ENCODE data around the gene GDF2.

DNA sequence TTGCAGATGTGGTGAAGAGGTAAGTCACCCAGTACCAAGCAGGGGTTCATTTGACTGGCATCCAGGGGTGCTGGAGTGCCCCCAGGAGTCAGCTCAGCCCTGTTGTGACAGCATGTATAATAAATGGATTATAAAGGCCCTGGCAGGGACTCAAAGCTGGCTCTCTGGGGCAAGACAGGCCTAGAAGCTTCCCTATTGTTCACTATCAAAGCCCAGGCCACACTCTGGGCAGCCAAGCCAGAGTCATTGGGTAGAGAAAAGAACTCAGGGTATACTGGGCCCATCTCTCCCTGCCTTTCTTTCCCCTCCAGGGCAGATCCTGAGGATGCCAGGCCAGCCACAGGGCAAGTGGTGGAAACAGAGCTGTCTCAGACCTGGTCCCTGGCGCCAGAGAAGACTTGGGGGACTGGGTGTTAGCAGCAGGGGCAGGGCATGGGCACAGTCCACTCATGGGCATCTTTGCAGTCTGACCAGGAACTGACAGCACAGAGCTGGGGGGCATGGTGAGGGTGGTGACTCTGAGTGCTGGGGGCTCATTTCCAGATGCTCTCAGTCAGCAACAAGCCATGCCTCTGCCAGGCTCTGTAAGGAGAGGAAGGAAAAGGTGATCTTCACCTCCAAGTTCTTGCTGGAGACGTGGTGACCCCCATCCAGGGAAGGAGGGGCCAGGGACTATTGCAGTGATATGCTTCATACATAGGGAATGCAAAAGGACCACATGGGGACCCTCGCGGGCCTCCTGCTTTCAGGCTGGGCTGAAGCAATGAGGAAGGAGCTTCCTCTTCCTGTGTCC is 37.6 kb downstream of the GDF2 start:
- TF ChIP-seq CTCF (conservative IDR thresholded peaks at IDR 0.05; ENCODE audit: low read depth in 2 of 2) (no peak), ZNF331 (CRISPR knock-in tag; IDR thresholded peaks at IDR 0.05; ENCODE audit: low read depth) (no peak), EZH2phosphoT487 (IDR thresholded peaks at IDR 0.05; ENCODE audit: unreplicated experiment) (no peak), REST (IDR thresholded peaks at IDR 0.05; ENCODE audit: unreplicated experiment) (no peak), POLR2AphosphoS5 (IDR thresholded peaks at IDR 0.05; ENCODE audit: low read depth) (no peak), EZH2 (IDR thresholded peaks at IDR 0.05; ENCODE audit: low read depth, unreplicated experiment) (no peak)

All from GM23338 (cell line).